Adrenal gland (tissue), 5 donors: ENCODE measurements around the gene GPRC5C.

ENCODE experiments used
- CTCF ChIP-seq, 6 experiments: fragments of 450-650 bp in 4 of 6; fragments of 200-600 bp in 2 of 6; sonication (generic) in 1 of 6; IDR thresholded peaks; 1 replicate in 5 of 6; 2 replicates in 1 of 6; pipeline versions ENCODE4 v1.5.1 to v1.8.0; 2016 to 2021; ENCODE audit warnings: antibody characterized with exemption in 6 of 6, mild to moderate bottlenecking in 2 of 6, moderate library complexity in 1 of 6
- POLR2A ChIP-seq, 2 donors: fragments of 450-650 bp; IDR thresholded peaks; one replicate each; pipeline ENCODE4 v1.6.1; 2017; ENCODE audit warnings: antibody characterized with exemption in 2 of 2, mild to moderate bottlenecking in 2 of 2, moderate library complexity in 1 of 2
- donor health status: DM: no; HTN: no; CAD: no.

DNA sequence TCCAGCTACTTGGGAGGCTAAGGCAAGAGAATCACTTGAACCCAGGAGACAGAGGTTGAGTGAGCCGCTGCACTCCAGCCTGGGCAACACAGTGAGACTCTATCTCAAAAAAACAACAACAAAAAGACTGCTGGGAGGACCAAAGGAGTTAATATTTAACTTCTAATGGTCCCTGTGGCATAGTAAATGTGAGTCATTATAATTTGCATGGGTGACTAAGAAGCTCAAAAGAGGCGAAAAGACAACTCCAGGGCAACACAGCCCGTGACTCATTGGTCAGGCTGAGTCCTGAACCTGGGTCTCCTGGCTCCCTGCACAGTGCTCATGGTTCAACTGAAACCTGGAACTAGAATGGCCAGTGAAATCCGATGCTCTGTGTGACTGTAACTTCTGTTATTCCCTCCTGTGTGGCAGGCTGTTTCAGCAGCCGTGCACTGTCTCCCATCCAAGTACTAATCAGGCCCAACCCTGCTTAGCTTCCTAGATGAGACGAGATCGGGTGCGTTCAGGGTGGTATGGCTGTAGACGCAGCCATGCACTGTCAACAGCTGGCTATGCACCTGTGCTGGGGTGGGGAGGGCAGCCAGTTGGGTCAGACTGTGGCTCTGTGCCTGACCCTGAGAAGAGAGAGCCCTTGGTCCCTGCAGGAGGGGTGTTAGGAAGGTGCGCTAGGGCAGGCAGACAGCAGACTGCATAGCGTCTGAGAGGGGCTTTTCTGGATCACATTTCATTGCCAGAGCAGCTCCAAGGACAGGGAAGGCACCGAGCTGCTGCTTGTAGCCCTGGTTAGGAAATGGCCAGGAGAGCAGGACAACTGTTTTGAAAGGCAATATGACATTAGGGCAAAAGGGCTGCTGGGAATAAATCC lies 14.5 kb upstream of the GPRC5C start:
- TF ChIP-seq CTCF (IDR thresholded peaks at IDR 0.05) (no peak), POLR2A (IDR thresholded peaks at IDR 0.05) (no peak)
